Activated naive CD4-positive, alpha-beta T cell treated with anti-CD3 and anti-CD28 coated beads, Interleukin-2, amount 50 U/mL, for 72 hours (primary cell): ENCODE data around the gene ZNF37A. TPM values are rescaled to one million over a fixed set of nuclear protein-coding genes. Genes with fewer than 3 reads are reported as not detected.
"Not testable (repeated sequence)": the region's sequence is repeated elsewhere in the genome, so short reads cannot be mapped to it uniquely, and the experiment has no call there.

Experiments used
- ATAC-seq, 2 donors: fragments of 150-1000 bp; cut with Tn5 transposase; 2 replicates each; pipeline ENCODE4 v1.10.0; 2021; ENCODE audit warnings: mild to moderate bottlenecking in 2 of 2, moderate library complexity in 2 of 2
- DNase-seq, 2 donors: peaks; one replicate each; pipeline ENCODE4 v3.0.0; 2021 to 2022; ENCODE audit warnings: low spot score in 2 of 2
- H3K27ac Mint-ChIP-seq, 2 donors: one replicate each; pipeline ENCODE4 v1.8.0; 2022; ENCODE audit warnings: mild to moderate bottlenecking in 2 of 2, mixed read lengths in 2 of 2
- H3K36me3 Mint-ChIP-seq, 2 donors: one replicate each; pipeline ENCODE4 v1.8.0; 2022; ENCODE audit warnings: mixed read lengths in 2 of 2
- H3K9me3 Mint-ChIP-seq, 2 donors: one replicate each; pipeline ENCODE4 v1.8.0; 2022; ENCODE audit warnings: mixed read lengths in 2 of 2
- total RNA-seq, 2 donors: library from RNA; stranded (reverse); gene quantifications; one replicate each; pipeline ENCODE4 v1.2.3, GENCODE V29; 2022

Gene ZNF37A
- total RNA-seq, 2 donors from 2014 or later: 23.5 to 27.2 TPM

GRCh38 chr10:38118072-38118807 is 24.1 kb downstream of the ZNF37A start:
- DNase-seq (no peak), ATAC-seq (peak in 1 of 2 donors; percentile 44)
- Mint-ChIP-seq H3K27ac (peak overlapping the region in 1 of 2 donors; percentile 14), H3K36me3 (peaks cover 86 to 98% of the 10 kb centered on the region in 2 donors), H3K9me3 (peaks cover 57 to 72% of the 10 kb centered on the region in 2 donors)

GRCh38 chr10:38119038-38119437 is 24.9 kb downstream of the ZNF37A start:
- Mint-ChIP-seq H3K27ac (peak overlapping the region in 1 of 2 donors; percentile 6), H3K36me3 (peaks cover 84 to 97% of the 10 kb centered on the region in 2 donors), H3K9me3 (peaks cover 59 to 72% of the 10 kb centered on the region in 2 donors)
- ATAC-seq (no peak), DNase-seq (no peak)

GRCh38 chr10:38127812-38128211 is 33.7 kb downstream of the ZNF37A start:
- DNase-seq: no peak
- H3K27ac Mint-ChIP-seq: no peak overlapping the region
- ATAC-seq: no peak
- H3K36me3 Mint-ChIP-seq: peaks cover 54 to 61% of the 10 kb centered on the region in 2 donors
- H3K9me3 Mint-ChIP-seq: peaks cover 55 to 57% of the 10 kb centered on the region in 2 donors

- ATAC-seq: no peak
- no peak for DNase-seq
- Mint-ChIP-seq H3K27ac (peak overlapping the region in 1 of 2 donors; percentile 88), H3K36me3 (peaks cover 0 to 18% of the 10 kb centered on the region in 2 donors), H3K9me3 (peaks cover 4 to 5% of the 10 kb centered on the region in 2 donors)
These were observed 49.5 kb downstream of the ZNF37A start for GRCh38 chr10:38143587-38143986.

- peaks cover 5% of the 10 kb centered on the region in 2 donors for H3K9me3 Mint-ChIP-seq
- DNase-seq: no peak
These were observed 52.6 kb downstream of the ZNF37A start for GRCh38 chr10:38146579-38147333.

GRCh38 chr10:38147686-38148085 is 53.5 kb downstream of the ZNF37A start:
- no peak overlapping the region for H3K27ac Mint-ChIP-seq
- DNase-seq: no peak
- peaks cover 0 to 6% of the 10 kb centered on the region in 2 donors for H3K36me3 Mint-ChIP-seq
- no peak for ATAC-seq
- H3K9me3 Mint-ChIP-seq: peaks cover 5% of the 10 kb centered on the region in 2 donors

More at GRCh38 chr10:38146579-38147333, 52.6 kb downstream of the ZNF37A start:
- Mint-ChIP-seq H3K27ac (no peak overlapping the region), H3K36me3 (peaks cover 0 to 6% of the 10 kb centered on the region in 2 donors)
- no peak for ATAC-seq

GRCh38 chr10:38150891-38151463 is 56.8 kb downstream of the ZNF37A start:
- not testable (repeated sequence) for DNase-seq, ATAC-seq, H3K27ac Mint-ChIP-seq, H3K9me3 Mint-ChIP-seq, H3K36me3 Mint-ChIP-seq

GRCh38 chr10:38156416-38157269 is 62.5 kb downstream of the ZNF37A start:
- no peak overlapping the region for H3K27ac Mint-ChIP-seq
- H3K36me3 Mint-ChIP-seq: peaks cover 0 to 6% of the 10 kb centered on the region in 2 donors
- H3K9me3 Mint-ChIP-seq: peaks cover 10 to 13% of the 10 kb centered on the region in 2 donors
- ATAC-seq (no peak), DNase-seq (no peak)

- no peak overlapping the region for H3K27ac Mint-ChIP-seq
These were observed 63.1 kb downstream of the ZNF37A start for GRCh38 chr10:38157270-38157685.

GRCh38 chr10:38159004-38159403 is 64.9 kb downstream of the ZNF37A start:
- ATAC-seq: no peak
- H3K27ac Mint-ChIP-seq: no peak overlapping the region
- H3K36me3 Mint-ChIP-seq: peaks cover 0 to 10% of the 10 kb centered on the region in 2 donors
- H3K9me3 Mint-ChIP-seq: peaks cover 10 to 13% of the 10 kb centered on the region in 2 donors
- no peak for DNase-seq

More at GRCh38 chr10:38157270-38157685, 63.1 kb downstream of the ZNF37A start:
- peaks cover 10 to 13% of the 10 kb centered on the region in 2 donors for H3K9me3 Mint-ChIP-seq
- peaks cover 0 to 10% of the 10 kb centered on the region in 2 donors for H3K36me3 Mint-ChIP-seq
- ATAC-seq: no peak
- no peak for DNase-seq

GRCh38 chr10:38163617-38164016 is 69.5 kb downstream of the ZNF37A start:
- Mint-ChIP-seq H3K27ac (no peak overlapping the region), H3K36me3 (peaks cover 0 to 10% of the 10 kb centered on the region in 2 donors), H3K9me3 (peaks cover 6 to 10% of the 10 kb centered on the region in 2 donors)
- DNase-seq (no peak), ATAC-seq (no peak)

- DNase-seq (no peak), ATAC-seq (no peak)
- H3K9me3 Mint-ChIP-seq: peaks cover 4 to 16% of the 10 kb centered on the region in 2 donors
- no peaks in the 10 kb centered on the region for H3K36me3 Mint-ChIP-seq
- H3K27ac Mint-ChIP-seq: no peak overlapping the region
These were observed 80.2 kb downstream of the ZNF37A start for GRCh38 chr10:38174336-38174735.

GRCh38 chr10:38184477-38184876 is 90.3 kb downstream of the ZNF37A start:
- ATAC-seq: no peak
- Mint-ChIP-seq H3K9me3 (peaks cover 12 to 14% of the 10 kb centered on the region in 2 donors), H3K36me3 (peaks cover 0 to 19% of the 10 kb centered on the region in 2 donors), H3K27ac (no peak overlapping the region)
- DNase-seq: no peak
